ENCODE measurements around the gene LRRC41. TPM values are rescaled to one million over a fixed set of nuclear protein-coding genes. Genes with fewer than 3 reads are reported as not detected.

The LRRC41 gene
- total RNA-seq, 2 experiments from 2014 or later = 36.8 to 48.8 TPM

DNA sequence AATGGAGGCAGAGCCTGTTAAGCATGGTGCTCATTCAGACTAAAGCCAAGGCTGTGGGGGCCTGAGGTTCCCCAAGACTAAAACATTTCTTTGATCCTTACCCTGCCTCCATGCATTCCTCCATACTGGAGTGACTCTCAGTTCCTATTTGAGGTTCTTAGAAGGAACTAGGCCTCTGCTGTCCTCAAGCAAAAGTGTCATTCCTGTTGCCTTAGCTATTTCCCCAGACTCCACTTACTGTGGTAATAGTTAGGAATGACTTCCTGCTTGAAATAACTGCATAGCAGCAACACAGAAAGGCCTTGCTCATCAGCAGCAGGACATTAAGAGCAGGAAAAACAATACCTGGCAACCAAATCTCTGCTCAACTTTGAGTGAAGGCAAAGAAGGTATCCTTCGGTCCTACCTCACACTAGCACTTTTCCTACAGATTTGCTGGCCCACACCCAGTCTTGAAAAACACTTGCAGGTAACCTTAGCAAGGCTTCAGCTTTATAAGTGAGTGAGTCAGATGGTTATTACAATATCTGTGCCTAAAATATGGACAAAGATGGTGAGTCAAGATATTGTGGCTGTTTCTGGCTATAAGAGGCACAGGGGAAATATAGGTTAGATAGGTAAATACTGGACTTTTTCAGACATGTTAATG is 14.8 kb downstream of the LRRC41 start:
- Histone ChIP-seq H3K4me2 (ENCODE audit: low read length) (no peak overlapping the region), H3K9me3 (ENCODE audit: low read length) (no peaks in the 10 kb centered on the region), H3K9me2 (ENCODE audit: insufficient read depth, low read length) (no peaks in the 10 kb centered on the region), H4K20me1 (ENCODE audit: insufficient read depth, low read length) (no peaks in the 10 kb centered on the region), H2AFZ (ENCODE audit: low read length) (no peak overlapping the region), H3K4me3 (ENCODE audit: low read depth, low read length, poor library complexity, severe bottlenecking) (no peak overlapping the region), H3K79me2 (ENCODE audit: insufficient read depth, low read depth, low read length) (no peaks in the 10 kb centered on the region), H3K4me1 (ENCODE audit: insufficient read depth, low read length, poor library complexity, severe bottlenecking) (peaks cover 5% of the 10 kb centered on the region), H3K36me3 (ENCODE audit: insufficient read depth, low read length) (peaks cover 45% of the 10 kb centered on the region), H3K27ac (ENCODE audit: low read depth, low read length, poor library complexity, severe bottlenecking) (no peak overlapping the region)
- CTCF ChIA-PET (ENCODE audit: unreplicated experiment) = no interaction called here
- BruUV-seq (replicated peaks) = no TSS peak
- POLR2A ChIA-PET = interaction anchor here (1.7 kb wide), 1 partner anchor 8 kb away, joined by 6 read pairs; no protein-coding TSS in a partner anchor
- intact Hi-C loops (cut with micrococcal nuclease; ENCODE audit: unreplicated experiment) = no loop called here
- DNase-seq (ENCODE audit: low spot score) = no peak
- no peak for TF ChIP-seq EZH2phosphoT487 (IDR thresholded peaks at IDR 0.05; ENCODE audit: borderline replicate concordance, low read depth, low read length)
- TF ChIP-seq, protein P1, sequence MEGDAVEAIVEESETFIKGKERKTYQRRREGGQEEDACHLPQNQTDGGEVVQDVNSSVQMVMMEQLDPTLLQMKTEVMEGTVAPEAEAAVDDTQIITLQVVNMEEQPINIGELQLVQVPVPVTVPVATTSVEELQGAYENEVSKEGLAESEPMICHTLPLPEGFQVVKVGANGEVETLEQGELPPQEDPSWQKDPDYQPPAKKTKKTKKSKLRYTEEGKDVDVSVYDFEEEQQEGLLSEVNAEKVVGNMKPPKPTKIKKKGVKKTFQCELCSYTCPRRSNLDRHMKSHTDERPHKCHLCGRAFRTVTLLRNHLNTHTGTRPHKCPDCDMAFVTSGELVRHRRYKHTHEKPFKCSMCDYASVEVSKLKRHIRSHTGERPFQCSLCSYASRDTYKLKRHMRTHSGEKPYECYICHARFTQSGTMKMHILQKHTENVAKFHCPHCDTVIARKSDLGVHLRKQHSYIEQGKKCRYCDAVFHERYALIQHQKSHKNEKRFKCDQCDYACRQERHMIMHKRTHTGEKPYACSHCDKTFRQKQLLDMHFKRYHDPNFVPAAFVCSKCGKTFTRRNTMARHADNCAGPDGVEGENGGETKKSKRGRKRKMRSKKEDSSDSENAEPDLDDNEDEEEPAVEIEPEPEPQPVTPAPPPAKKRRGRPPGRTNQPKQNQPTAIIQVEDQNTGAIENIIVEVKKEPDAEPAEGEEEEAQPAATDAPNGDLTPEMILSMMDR (conservative IDR thresholded peaks at IDR 0.05; ENCODE audit: low read length) = no peak

DNA sequence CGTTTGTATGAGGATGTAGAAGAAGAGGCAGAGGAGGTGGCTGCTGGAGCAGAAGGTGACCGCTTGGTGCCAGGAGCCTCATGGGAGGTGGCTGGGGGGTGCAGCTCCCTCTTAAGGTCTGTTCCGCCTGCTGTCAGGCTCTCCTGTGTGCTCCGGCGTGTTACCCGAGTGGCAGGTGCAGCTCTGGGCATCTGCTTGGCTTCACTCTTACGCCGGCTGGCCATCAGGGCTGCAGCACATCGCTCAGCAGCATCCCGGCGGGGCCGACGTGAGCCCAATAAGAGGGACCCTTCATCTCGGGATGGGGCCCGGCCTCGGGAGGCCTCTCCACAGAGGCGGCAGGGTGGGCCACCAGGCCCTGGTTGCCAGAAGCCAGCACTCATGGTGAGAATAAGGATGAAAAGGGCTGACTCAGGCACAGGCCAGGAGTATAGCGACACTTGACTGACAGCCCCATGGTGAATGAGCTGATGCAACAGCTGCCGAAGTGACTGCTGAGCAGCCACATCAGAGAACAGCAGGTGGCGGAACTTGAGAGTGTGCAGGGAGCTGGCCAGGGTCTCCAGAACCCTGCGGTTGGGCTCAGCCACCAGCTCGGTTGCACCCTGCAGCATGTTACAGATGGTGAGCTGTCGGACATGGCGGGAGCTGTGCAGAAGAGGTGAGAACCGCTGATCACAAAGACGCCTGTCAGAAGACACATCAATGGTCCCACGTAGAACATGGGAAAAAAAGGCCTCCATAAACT is 17.5 kb downstream of the LRRC41 start:
- Histone ChIP-seq H4K20me1 (ENCODE audit: insufficient read depth, low read length) (no peaks in the 10 kb centered on the region), H3K36me3 (ENCODE audit: insufficient read depth, low read length) (peaks cover 65% of the 10 kb centered on the region), H3K9me2 (ENCODE audit: insufficient read depth, low read length) (no peaks in the 10 kb centered on the region), H3K27ac (ENCODE audit: low read depth, low read length, poor library complexity, severe bottlenecking) (no peak overlapping the region), H2AFZ (ENCODE audit: low read length) (no peak overlapping the region), H3K79me2 (ENCODE audit: insufficient read depth, low read depth, low read length) (no peaks in the 10 kb centered on the region), H3K9me3 (ENCODE audit: low read length) (no peaks in the 10 kb centered on the region), H3K4me2 (ENCODE audit: low read length) (no peak overlapping the region), H3K4me3 (ENCODE audit: low read depth, low read length, poor library complexity, severe bottlenecking) (no peak overlapping the region), H3K4me1 (ENCODE audit: insufficient read depth, low read length, poor library complexity, severe bottlenecking) (peaks cover 5% of the 10 kb centered on the region)
- BruUV-seq (replicated peaks) = no TSS peak
- TF ChIP-seq, protein P1 (conservative IDR thresholded peaks at IDR 0.05; ENCODE audit: low read length) = no peak
- TF ChIP-seq EZH2phosphoT487 (IDR thresholded peaks at IDR 0.05; ENCODE audit: borderline replicate concordance, low read depth, low read length) = no peak
- ChIA-PET CTCF (ENCODE audit: unreplicated experiment) (interaction anchor here (0.7 to 0.9 kb wide), 2 partner anchors 13 to 19 kb away, joined by 3 read pairs; no protein-coding TSS in a partner anchor), POLR2A (interaction anchor here (0.8 to 1.8 kb wide), 2 partner anchors 17 to 27 kb away, joined by 3 to 6 read pairs; partner anchors contain the start of genes LRRC41 and UQCRH)
- DNase-seq (ENCODE audit: low spot score) = peak; percentile 43
- intact Hi-C loops (cut with micrococcal nuclease; ENCODE audit: unreplicated experiment) = no loop called here

All from OCI-LY7 (cell line).